ENCODE measurements around the gene ANO3.

- TF ChIP-seq CTCF (IDR thresholded peaks at IDR 0.05; ENCODE audit: low read depth, low read length) (no peak), EZH2phosphoT487 (IDR thresholded peaks at IDR 0.05; ENCODE audit: low read depth) (no peak)
Measured at GRCh38 chr11:26348776-26349175, 16.8 kb downstream of the ANO3 start.
